ENCODE results near the gene ERC1.
"Not testable (repeated sequence)": the region's sequence is repeated elsewhere in the genome, so short reads cannot be mapped to it uniquely, and the experiment has no call there.

The ERC1 gene

DNA sequence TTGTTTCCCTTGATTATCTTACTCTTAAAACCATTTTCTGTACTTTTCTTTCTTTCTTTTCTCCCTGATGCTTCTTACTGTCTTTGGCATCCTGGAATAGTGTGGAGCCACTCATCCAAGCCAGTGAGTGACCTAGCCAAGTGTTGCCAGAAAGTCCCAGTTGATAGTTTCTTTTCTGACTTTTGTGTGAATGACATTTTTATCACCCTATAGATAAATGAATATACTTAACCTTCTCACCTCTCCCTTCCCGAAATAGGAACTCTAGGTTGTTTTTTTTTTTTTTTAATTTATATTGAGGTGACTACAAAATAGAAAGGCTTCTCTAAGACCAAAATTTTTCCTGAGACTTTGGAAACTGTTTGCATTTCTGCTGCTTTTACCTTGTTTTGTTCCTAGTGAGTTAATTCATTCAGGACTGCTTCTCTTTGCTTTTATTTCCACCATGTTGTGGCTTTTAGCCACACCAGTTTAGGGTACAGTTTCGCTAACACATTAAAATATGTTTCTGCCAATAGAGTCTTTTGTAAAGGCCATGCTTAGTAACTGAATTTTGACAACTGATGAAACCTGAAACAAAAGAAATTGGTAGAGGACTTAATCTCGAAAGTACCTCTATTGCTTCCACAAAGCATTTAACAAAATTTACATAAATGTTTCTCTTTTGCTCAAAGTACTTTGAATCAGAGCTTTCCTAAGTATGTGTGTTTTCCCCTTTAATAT, 194.6 kb downstream of the ERC1 start:
- no peak for DNase-seq (ENCODE audit: low read depth)

DNA sequence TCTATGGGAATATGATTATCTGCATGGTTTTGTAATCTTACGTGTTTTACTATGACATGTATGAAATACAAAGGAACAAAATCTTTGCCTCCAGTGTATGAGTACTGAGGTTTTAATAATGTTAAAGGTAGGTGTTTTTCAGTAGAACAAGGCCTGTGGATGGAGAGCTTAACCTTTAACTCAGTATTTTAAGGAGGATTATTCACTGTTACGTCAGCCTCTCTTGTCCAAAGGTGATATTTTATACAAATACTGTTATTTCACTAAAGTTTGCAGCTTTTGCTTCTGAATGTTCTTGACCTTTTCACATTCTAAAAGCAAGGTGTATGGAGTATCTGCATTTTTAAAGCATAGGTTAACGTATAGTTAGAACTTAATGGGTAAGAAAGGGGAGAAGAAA, 195.3 kb downstream of the ERC1 start:
- no peak for DNase-seq (ENCODE audit: low read depth)

DNA sequence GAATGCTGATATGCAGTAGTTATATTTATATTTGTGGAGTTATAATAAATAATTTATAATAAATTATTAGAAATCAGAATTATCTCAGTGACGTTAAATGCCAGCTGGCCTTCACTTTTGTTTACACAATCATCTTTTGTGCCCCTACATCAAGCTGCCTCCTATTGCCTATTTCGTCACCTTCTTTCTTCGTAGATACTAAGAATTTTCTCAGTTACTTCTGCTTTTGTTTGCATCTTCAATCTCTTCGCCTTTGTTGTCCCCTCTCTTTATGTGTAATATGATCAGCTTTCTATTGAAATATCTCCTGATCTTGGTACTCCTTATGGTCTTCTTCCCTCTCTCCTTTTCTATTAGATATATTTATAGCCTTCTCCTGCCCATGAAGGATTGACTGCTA, 197.0 kb downstream of the ERC1 start:
- DNase-seq (ENCODE audit: low read depth) = no peak

DNA sequence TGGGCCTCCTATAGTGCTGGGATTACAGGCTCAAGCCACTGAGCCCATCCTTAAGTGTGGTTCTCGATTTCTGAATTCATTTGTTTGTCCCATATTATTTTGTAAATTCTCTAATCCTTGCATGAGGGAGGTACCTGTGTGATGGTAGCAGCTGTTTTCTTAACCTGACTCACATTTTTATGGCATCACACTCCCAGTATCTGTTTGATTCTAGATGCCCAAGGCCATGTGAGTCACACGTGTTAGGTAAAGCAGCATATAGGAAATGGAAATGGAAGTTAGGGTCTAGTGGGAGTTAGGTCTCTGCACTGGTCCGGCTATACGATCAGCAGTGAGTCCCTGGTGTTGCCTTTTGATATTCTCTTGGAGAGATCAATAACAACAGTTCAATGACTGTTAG, 198.1 kb downstream of the ERC1 start:
- DNase-seq (ENCODE audit: low read depth) = no peak

DNA sequence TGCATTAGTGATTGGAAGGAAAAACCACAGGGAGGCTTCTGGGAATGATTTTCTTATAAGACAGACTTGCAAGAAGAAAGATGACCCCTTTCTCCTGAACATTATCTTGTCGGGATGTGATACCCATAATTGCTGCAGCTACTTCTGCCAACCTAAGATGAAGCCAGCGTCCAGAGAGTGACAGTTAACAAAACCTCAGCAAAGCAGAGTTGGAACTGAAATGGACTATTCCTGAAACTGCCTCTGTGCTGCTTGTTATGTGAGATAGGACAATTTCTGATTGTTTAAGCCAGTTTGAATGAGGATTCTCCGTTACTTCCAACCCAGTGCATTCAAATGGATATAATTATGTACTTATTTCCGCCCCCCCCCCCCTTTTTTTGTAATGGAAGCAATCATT, 204.5 kb downstream of the ERC1 start:
- DNase-seq (ENCODE audit: low read depth) = no peak

DNA sequence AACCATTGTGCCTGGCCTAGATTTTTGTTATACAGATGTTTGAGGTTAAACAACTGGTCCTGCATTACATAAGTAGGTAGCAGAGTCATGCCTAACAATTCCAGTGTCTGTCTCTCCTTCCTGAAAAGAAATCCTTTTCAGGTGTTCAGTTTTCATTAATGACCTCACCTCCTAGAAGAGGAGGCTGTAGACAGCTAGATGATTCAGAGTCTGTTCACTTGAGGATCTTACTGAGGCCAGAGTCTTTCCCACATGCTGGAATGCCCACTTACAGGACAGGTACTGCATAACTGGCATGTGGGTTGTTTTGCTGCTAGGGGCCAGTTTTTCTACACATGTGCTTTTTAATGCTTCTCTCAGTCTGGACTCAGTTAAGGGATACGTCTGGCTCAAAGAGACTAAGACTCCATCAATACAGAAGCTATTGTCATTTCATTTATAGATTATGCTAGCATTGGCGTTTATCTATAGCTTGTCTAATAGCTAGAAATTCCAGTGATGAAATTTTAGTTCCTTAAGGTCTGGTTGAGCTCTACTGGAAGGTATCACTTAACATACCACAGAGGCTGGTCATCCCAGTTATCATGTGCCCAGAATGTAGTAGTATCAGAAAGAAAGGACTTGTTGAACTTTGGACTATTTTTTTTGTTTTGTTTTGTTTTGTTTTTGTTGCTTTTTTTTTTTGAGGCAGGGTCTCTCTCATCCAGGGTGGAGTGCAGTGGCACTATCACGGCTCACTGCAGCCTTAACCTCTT, 206.4 kb downstream of the ERC1 start:
- peak; percentile 24 for DNase-seq (ENCODE audit: low read depth)

DNA sequence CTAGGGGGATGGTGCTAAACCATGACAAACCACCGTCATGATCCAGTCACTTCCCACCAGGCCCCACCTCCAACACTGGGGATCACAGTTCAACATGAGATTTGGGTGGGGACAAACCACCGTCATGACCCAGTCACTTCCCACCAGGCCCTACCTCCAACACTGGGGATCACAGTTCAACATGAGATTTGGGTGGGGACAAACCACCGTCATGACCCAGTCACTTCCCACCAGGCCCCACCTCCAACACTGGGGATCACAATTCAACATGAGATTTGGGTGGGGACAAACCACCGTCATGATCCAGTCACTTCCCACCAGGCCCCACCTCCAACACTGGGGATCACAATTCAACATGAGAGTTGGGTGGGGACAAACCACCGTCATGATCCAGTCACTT, 207.8 kb downstream of the ERC1 start:
- not testable (repeated sequence) for DNase-seq (ENCODE audit: low read depth)

DNA sequence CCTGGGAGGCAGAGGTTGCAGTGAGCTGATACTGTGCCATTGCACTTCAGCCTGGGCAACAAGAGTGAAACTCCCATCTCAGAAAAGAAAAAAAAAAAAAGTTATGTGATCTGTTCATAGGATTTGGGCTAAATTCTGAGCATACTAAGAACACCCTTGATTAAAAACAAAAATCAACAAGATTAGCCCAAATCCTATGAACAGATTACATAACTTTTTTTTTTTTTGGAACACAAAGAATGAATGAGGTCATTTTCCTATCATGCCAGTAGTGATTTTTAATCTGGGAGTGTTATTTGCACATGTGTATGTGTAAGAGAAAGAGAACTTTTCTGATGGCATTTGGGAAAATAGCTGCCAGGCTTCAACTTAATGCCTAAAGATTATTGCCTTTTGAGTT, 208.7 kb downstream of the ERC1 start:
- no peak for DNase-seq (ENCODE audit: low read depth)

DNA sequence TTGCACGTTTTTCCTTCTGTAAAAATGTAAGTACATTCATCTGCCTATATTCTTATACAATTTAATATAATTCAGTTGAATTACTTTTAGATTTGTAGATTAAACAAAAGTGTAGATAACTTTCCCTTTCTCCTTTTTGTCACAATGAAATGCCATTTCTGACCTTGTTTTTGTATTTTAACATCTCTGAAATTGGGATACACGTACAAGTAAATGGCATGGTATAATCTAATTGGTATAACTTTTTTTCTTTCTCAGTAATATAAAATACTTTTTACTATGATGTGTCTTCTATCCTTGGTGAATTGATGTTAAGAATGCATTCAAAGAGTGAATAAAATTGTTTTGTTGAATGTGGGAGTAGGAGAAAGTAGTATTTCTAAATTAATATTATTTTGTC, 210.0 kb downstream of the ERC1 start:
- DNase-seq (ENCODE audit: low read depth) = no peak

DNA sequence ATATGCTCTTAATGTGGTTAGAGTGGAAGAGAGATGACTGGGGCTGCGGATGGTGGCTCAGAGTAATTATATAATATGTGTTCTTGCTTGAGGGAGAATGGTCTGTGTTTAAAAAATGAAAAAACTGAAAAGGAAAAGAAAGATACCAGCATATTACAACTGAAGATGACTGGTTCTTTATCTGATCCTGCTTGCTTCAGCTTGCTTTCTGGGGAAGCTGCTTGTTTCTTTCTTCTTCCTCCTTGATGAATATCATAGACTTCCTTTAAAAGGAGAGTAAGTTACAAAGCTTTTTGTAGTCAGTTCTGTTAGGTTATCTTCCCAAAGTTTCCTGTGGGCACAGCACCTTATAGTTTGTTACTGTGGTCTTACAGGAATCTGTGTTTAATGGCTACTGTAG, 210.9 kb downstream of the ERC1 start:
- DNase-seq (ENCODE audit: low read depth) = no peak

DNA sequence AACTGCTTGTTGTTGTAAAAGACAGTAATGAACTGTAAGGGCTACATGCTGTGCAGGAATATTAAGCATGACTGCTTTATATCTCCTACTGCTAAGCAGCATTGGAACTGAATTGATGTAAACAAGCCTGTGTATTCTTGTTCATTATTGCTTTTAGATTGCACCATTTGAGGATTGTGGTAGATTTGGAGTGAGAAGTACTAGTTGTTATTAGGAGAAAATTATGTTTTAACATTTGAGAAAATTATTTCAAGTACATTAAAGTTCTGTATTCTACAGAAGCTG, 212.7 kb downstream of the ERC1 start:
- DNase-seq (ENCODE audit: low read depth) = no peak

DNA sequence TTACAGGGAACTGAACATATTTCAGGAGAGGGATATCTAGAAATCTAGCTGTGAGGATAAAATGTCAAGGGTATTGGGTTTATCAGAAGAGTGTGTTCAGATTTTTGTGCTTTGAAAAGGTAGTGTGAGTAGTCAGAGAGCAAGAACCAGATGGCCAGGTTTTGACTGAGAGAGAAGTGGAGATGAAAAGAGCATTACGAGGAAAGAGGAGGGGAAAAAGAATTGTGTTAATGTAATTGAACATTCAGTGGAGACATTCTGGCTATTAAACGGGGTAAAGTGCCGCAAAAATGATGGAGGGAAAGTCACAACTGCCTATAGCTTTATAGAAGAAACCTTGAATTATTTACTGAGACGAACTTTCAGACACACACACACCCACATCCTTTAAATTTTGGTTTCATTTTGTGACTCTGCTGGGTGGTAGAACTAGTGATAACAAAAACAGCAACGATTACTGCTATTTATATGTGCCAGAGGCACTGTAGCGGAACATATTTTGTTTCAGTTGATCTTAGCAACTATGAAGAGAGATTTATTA, 213.6 kb downstream of the ERC1 start:
- DNase-seq (ENCODE audit: low read depth) = no peak

DNA sequence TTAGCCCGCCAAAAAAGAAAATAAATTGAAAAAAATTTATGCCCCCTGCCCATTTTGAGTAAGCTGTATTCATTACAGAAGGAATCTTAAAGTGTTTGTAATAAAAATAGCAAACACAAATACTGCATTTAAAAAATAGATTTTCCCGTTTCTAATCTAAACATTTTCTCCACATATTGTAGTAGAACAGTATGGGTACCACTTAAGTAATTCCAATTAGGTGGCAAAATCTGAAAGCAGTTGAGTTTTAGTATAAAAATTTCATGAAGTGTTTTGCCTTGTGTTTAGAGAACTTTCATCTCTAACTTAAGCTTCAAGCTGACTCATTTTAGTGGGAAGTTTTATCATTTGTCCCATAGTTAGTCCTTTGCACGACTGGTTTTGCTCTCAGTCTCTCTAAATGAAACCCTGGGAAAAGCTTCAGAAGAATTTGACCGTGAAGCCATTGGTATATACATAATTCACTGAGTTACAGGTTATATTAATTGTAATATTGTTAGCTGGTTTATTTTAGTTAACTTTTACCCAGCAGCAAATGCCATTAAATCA, 214.6 kb downstream of the ERC1 start:
- no peak for DNase-seq (ENCODE audit: low read depth)

DNA sequence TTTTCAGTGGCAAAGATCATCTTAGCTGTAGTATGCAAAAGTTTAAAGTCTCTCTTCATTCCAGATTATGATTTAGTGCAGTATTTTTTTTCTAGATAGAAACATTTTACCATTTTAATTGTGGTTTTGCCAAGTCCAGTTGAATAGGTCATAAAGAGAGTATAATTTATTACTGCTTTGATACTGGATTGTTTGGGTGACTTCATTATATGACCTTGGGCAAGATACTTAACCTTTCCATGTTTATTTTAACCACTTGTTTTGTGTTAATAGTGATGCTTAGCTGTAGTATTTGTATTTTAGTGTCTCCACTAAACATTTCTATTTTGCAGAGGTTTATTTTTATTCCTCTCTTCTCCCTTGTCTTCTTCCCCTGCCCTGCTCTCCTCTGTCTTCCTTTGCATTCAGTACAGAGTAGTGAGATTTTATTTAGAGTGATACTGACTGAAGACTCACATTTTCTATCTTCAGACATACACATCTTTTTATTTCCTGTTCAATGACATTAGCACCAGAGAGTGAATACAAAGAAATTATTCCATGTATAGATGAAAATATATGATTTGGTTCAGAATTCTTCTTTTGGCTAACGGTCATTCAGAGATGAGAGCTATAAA, 215.2 kb downstream of the ERC1 start:
- DNase-seq (ENCODE audit: low read depth) = no peak

DNA sequence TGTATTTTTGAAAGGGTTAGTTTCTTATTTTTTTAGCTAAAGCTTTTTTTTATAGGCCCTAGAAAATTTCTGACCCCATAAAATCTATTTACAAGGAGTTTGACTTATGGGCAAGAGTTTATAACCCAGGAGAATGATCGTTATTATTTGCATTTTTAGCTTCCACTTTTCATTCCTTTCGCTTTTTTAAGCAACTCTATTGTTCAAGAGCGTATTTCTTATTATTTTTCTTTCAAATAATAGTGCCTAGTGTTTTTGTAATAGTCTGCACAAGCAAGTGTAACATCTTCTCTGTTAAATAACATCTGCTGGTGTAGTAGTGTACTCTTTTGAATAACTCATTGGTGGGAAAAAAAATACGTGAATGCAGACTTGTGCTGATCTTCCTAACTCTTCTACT, 216.3 kb downstream of the ERC1 start:
- no peak for DNase-seq (ENCODE audit: low read depth)

DNA sequence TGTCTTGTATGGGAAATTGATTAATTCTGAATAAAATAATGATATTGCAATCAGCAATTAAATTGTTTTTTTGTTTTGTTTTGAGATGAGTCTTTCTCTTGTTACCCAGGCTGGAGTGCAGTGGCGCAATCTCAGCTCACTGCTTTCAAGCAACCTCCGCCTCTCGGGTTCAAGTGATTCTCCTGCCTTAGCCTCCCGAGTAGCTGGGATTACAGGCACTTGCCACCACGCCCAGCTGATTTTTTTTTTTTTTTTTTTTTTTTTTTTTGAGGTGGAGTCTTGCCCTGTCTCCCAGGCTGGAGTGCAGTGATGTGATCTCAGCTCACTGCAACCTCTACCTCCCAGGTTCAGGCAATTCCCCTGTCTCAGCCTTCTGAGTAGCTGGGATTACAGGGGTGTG, 217.7 kb downstream of the ERC1 start:
- DNase-seq (ENCODE audit: low read depth) = not testable (repeated sequence)

DNA sequence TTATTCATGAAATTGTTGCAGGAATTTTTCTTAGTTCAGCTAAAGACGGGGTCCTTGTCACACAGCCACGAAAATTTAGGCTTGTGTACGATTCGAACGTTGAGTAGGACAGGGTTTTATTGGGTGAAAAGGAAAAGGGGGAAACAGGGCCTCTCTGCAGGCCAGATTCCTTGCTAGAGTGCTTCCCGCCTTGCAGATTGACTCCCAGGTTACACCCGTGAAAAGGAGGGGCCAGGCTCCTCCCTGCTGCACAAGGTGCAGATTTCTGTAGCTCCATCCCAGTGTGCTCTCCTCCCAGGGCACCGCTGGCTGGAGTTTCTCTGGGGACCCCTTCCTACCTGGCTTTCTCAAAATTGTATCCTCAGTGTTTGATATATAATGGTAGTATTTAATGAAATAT, 221.5 kb downstream of the ERC1 start:
- no peak for DNase-seq (ENCODE audit: low read depth)

DNA sequence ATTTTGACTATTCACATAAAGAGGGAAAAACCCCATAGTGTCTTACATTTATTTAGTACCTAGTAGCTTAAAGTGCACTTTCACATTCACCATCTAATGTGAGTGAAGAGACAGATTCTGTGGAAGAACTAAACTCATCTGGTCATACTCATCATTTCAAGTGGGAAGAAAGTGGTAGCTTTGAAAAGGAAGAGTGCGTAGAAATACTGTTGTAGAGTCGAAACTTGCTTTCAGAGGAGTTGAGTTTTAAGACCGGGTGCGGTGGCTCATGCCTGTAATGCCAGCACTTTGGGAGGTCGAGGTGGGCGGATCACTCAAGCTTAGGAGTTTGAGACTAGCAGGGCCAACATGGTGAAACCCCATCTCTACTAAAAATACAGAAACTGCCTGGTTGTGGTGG, 222.2 kb downstream of the ERC1 start:
- DNase-seq (ENCODE audit: low read depth) = no peak

DNA sequence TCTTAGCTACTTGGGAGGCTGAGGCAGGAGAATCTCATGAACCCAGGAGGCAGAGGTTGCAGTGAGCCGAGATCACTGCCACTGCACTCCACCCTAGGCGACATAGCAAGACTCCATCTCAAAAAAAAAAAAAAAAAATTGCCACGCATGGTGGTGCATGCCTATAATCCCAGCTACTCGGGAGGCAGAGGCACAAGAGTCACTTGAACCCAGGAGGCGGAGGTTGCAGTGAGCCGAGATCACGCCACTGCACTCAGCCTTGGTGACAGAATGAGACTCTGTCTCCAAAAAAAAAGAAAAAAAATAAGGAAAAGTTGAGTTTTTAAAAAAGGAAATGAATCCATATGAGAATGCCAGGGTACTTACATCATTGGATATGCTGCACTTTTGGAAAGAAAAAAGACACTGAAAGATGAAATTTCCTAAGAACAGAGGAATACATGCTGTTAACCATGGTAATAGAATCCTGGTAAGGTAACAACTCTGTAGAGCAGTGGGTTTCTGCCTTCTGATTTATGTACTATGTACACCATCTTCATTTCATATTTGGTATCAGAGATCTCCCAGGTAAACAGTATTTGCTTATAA, 222.7 kb downstream of the ERC1 start:
- DNase-seq (ENCODE audit: low read depth) = no peak

DNA sequence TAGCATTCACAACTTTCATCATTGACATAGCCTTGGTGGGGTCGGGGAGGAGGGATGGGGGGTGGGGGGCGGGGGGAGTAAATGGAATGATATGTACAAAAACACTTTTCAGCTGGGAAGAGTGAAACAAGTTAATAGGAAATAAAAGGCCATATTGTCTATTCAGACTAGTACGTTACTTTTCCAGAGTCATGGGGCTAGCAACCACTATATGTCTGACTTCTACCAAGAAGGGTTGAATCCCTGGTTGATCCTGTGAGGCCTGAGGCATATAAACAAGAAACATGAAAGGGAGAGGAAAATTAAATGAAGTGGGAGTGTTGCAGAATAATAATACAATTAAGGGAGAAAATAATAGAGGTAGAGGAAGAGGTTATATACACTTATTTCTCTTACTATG, 225.5 kb downstream of the ERC1 start:
- no peak for DNase-seq (ENCODE audit: low read depth)

DNA sequence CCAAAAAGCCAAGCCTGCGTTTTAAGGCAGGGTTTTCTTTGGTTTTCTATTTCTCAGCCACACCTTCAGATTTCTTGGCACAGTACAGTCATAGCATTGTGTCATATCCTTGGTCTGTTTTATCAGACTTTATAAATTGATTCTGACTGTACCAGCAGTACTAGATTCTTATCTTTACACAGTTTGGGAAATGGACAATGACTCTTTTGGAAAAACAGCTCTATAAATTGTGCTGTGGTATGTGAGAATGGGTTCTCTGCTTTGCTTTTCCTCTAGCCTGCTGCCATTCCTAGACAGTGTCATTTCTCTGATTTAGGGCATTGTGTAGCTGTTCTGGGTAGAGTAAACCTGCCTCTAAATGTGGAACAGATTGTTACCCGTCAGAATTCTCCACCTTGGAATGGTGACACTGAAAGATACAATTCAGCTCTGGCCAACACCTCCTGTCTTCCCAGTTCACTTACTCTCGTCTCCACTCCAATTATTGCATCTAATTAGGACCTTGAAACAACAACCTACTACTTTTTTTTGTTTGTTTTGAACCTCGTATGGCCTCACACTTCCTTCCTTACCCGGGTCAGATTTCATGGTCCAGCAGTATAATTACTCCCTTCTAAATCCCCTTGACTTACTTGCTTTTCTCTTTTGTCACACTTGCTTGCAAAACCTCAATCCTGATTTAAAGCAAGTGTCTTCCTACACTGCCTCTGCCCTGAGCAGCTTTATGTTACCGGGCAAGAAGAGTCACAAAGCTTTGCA, 226.3 kb downstream of the ERC1 start:
- peak; percentile 89 for DNase-seq (ENCODE audit: low read depth)

DNA sequence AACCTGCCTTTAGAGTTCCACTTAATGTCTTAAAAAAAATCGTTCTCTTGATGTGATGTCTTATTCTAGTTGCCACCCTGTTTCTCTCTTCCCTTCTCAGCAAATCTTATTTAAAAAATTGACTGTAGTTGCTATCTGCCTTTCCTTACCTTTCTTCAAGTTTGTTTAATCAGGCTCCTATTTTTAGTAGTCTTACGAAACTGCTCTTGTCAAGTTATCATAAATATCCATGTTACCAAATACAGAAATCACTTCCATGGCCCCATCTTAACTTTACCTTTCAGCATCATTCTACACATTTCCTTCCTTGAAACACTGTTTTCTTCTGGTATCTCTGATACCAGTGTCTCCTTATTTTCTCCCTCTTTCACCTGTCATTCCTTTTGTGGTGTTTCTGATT, 227.3 kb downstream of the ERC1 start:
- no peak for DNase-seq (ENCODE audit: low read depth)

Data from HS-27A (cell line).